ENCODE measurements around the gene GJA3.

Gene GJA3

GRCh38 chr13:20160306-20161274 is at the start of gene GJA3:
Gene GJA3 (minus strand): TSS chr13:20161052. CDS start chr13:20143288, 17,764 bp downstream.
- DNase-seq (ENCODE audit: low read depth in 1 of 2, low spot score in 1 of 2): no peak

GRCh38 chr13:20209948-20210347 is 49.1 kb upstream of the GJA3 start:
- DNase-seq (ENCODE audit: low read depth in 1 of 2, low spot score in 1 of 2): no peak

- DNase-seq (ENCODE audit: low read depth in 1 of 2, low spot score in 1 of 2): no peak
Observed at GRCh38 chr13:20206698-20207235, 45.9 kb upstream of the GJA3 start.

- no peak for DNase-seq (ENCODE audit: low read depth in 1 of 2, low spot score in 1 of 2)
Observed at GRCh38 chr13:20206065-20206697, 45.3 kb upstream of the GJA3 start.

GRCh38 chr13:20198781-20199180 is 37.9 kb upstream of the GJA3 start:
- DNase-seq (ENCODE audit: low read depth in 1 of 2, low spot score in 1 of 2): no peak

- DNase-seq (ENCODE audit: low read depth in 1 of 2, low spot score in 1 of 2): no peak
Observed at GRCh38 chr13:20197361-20197834, 36.5 kb upstream of the GJA3 start.

GRCh38 chr13:20195801-20196200 is 34.9 kb upstream of the GJA3 start:
- no peak for DNase-seq (ENCODE audit: low read depth in 1 of 2, low spot score in 1 of 2)

GRCh38 chr13:20193907-20194631 is 33.2 kb upstream of the GJA3 start:
- no peak for DNase-seq (ENCODE audit: low read depth in 1 of 2, low spot score in 1 of 2)

- no peak for DNase-seq (ENCODE audit: low read depth in 1 of 2, low spot score in 1 of 2)
Observed at GRCh38 chr13:20193162-20193906, 32.5 kb upstream of the GJA3 start.

GRCh38 chr13:20192836-20193161 is 31.9 kb upstream of the GJA3 start, which contains the start of gene GJB2:
Gene GJB2 (minus strand): TSS chr13:20192938. CDS start chr13:20189581, 3,357 bp downstream.
- no peak for DNase-seq (ENCODE audit: low read depth in 1 of 2, low spot score in 1 of 2)

GRCh38 chr13:20192158-20192835 is 31.4 kb upstream of the GJA3 start:
- DNase-seq (ENCODE audit: low read depth in 1 of 2, low spot score in 1 of 2): no peak

- DNase-seq (ENCODE audit: low read depth in 1 of 2, low spot score in 1 of 2): no peak
Observed at GRCh38 chr13:20191311-20192157, 30.7 kb upstream of the GJA3 start.

- no peak for DNase-seq (ENCODE audit: low read depth in 1 of 2, low spot score in 1 of 2)
Observed at GRCh38 chr13:20190481-20191310, 29.8 kb upstream of the GJA3 start.

- no peak for DNase-seq (ENCODE audit: low read depth in 1 of 2, low spot score in 1 of 2)
Observed at GRCh38 chr13:20190076-20190475, 29.2 kb upstream of the GJA3 start.

- no peak for DNase-seq (ENCODE audit: low read depth in 1 of 2, low spot score in 1 of 2)
Observed at GRCh38 chr13:20188667-20189553, 28.1 kb upstream of the GJA3 start.

- no peak for DNase-seq (ENCODE audit: low read depth in 1 of 2, low spot score in 1 of 2)
Observed at GRCh38 chr13:20186771-20187170, 25.9 kb upstream of the GJA3 start.

- no peak for DNase-seq (ENCODE audit: low read depth in 1 of 2, low spot score in 1 of 2)
Observed at GRCh38 chr13:20185366-20186056, 24.7 kb upstream of the GJA3 start.
